GM12878 (cell line): ENCODE measurements around the gene ANKRD13A. TPM values are rescaled to one million over a fixed set of nuclear protein-coding genes. Genes with fewer than 3 reads are reported as not detected.

ENCODE experiments used
- BACH1 ChIP-seq: fragments of 450-650 bp; IDR thresholded peaks from 2 replicates; pipeline ENCODE4 v1.6.1; 2017; ENCODE audit warnings: mild to moderate bottlenecking, borderline replicate concordance
- BCL11A ChIP-seq: IDR thresholded peaks from 2 replicates; pipeline ENCODE4 v1.6.1; 2011; ENCODE audit warnings: low read depth, low read length
- CREM ChIP-seq: IDR thresholded peaks from 2 replicates; pipeline ENCODE4 v1.6.1; 2014; ENCODE audit warnings: antibody characterized with exemption, low read depth
- EED ChIP-seq: sonication (generic); IDR thresholded peaks from 2 replicates; pipeline ENCODE4 v1.6.1; 2016; ENCODE audit warnings: antibody characterized with exemption, low read depth
- EGR1 ChIP-seq, 2 experiments: IDR thresholded peaks; 1 replicate in 1 of 2; 2 replicates in 1 of 2; pipeline ENCODE4 v1.6.1; 2011 to 2012; ENCODE audit warnings: low read depth in 2 of 2, low read length in 2 of 2, borderline replicate concordance in 1 of 2, mild to moderate bottlenecking in 1 of 2, moderate library complexity in 1 of 2
- EP300 ChIP-seq, 2 experiments: fragments of 150-350 bp in 1 of 2; IDR thresholded peaks; 2 replicates each; pipeline ENCODE4 v1.6.1; 2011 to 2012; ENCODE audit warnings: low read depth in 2 of 2, low read length in 2 of 2, borderline replicate concordance in 1 of 2, improper control_type of control experiment in 1 of 2, inconsistent platforms in 1 of 2; ENCODE audit not compliant: control insufficient read depth in 1 of 2
- FOXK2 ChIP-seq: fragments of 450-650 bp; IDR thresholded peaks from 2 replicates; pipeline ENCODE4 v1.6.1; 2017; ENCODE audit warnings: mild to moderate bottlenecking, moderate library complexity
- GATAD2B ChIP-seq: fragments of 450-650 bp; conservative IDR thresholded peaks from 2 replicates; pipeline ENCODE4 v1.6.1; 2017; ENCODE audit warnings: low read depth, mild to moderate bottlenecking, moderate library complexity
- KLF5 ChIP-seq: fragments of 450-650 bp; IDR thresholded peaks from 2 replicates; pipeline ENCODE4 v1.6.1; 2014; ENCODE audit warnings: mild to moderate bottlenecking; ENCODE audit not compliant: partially characterized antibody
- LARP7 ChIP-seq: fragments of 450-650 bp; IDR thresholded peaks from 2 replicates; pipeline ENCODE4 v1.6.1; 2017; ENCODE audit warnings: mild to moderate bottlenecking
- NBN ChIP-seq: fragments of 450-650 bp; IDR thresholded peaks from 2 replicates; pipeline ENCODE4 v1.6.1; 2016
- PAX8 ChIP-seq: fragments of 450-650 bp; IDR thresholded peaks from 2 replicates; pipeline ENCODE4 v1.6.1; 2017; ENCODE audit warnings: mild to moderate bottlenecking, moderate library complexity
- PML ChIP-seq: IDR thresholded peaks from 2 replicates; pipeline ENCODE4 v1.6.1; 2012; ENCODE audit warnings: low read length, inconsistent platforms
- POLR2A ChIP-seq: IDR thresholded peaks from 2 replicates; pipeline ENCODE4 v1.6.1; 2011; ENCODE audit warnings: low read depth, mild to moderate bottlenecking, low read length
- POLR2AphosphoS5 ChIP-seq: IDR thresholded peaks from 2 replicates; pipeline ENCODE4 v1.6.1; 2011; ENCODE audit warnings: mild to moderate bottlenecking, low read length, inconsistent platforms
- SIN3A ChIP-seq: IDR thresholded peaks from 2 replicates; pipeline ENCODE4 v1.6.1; 2012; ENCODE audit warnings: low read depth, low read length, improper control_type of control experiment
- SREBF1 ChIP-seq: IDR thresholded peaks from 2 replicates; pipeline ENCODE4 v1.6.1; 2012; ENCODE audit warnings: mild to moderate bottlenecking, low read length
- TAF1 ChIP-seq: IDR thresholded peaks from 2 replicates; pipeline ENCODE4 v1.6.1; 2011; ENCODE audit warnings: mild to moderate bottlenecking, low read depth, low read length, borderline replicate concordance
- TBL1XR1 ChIP-seq: IDR thresholded peaks from 2 replicates; pipeline ENCODE4 v1.6.1; 2012; ENCODE audit warnings: low read depth, low read length, improper control_type of control experiment
- TCF3 ChIP-seq: IDR thresholded peaks from 2 replicates; pipeline ENCODE4 v1.6.1; 2012; ENCODE audit warnings: low read depth, mild to moderate bottlenecking, low read length, borderline replicate concordance; ENCODE audit not compliant: insufficient read depth
- WRNIP1 ChIP-seq: IDR thresholded peaks from 2 replicates; pipeline ENCODE4 v1.6.1; 2011; ENCODE audit warnings: low read depth, low read length, improper control_type of control experiment, borderline replicate concordance
- ZNF217 ChIP-seq: fragments of 450-650 bp; IDR thresholded peaks from 2 replicates; pipeline ENCODE4 v1.6.1; 2017; ENCODE audit warnings: antibody characterized with exemption, mild to moderate bottlenecking
- ZNF274 ChIP-seq: IDR thresholded peaks from one replicate; pipeline ENCODE4 v1.8.0; 2011; ENCODE audit not compliant: insufficient read length, insufficient read depth
- ZZZ3 ChIP-seq: IDR thresholded peaks from 2 replicates; pipeline ENCODE4 v1.6.1; 2011; ENCODE audit warnings: low read depth; ENCODE audit not compliant: control insufficient read depth, insufficient read length
- polyA plus RNA-seq, 11 experiments: library from polyadenylated mRNA; depleted of rRNA in 4 of 11; unstranded in 6 of 11; stranded (reverse) in 5 of 11; fragments of >200 nt; fragmentation: Nextera tagmentation in 4 of 11; fragmentation: Illumina TruSeq in 1 of 11; extraction: Ambion mirVana in 4 of 11; extraction: Trizol in 1 of 11; gene quantifications; 1 replicate in 1 of 11; 2 replicates in 10 of 11; pipeline versions ENCODE4 v1.2.1 to v1.2.3, GENCODE V29; 2011 to 2016; ENCODE audit warnings: inconsistent platforms in 2 of 11, missing spikeins in 2 of 11, low read depth in 1 of 11
- total RNA-seq, 4 experiments: library from RNA; depleted of rRNA in 3 of 4; stranded (reverse); fragments of >200 nt in 3 of 4; fragmentation: Illumina TruSeq in 1 of 4; extraction: Trizol in 1 of 4; gene quantifications; 2 replicates each; pipeline versions ENCODE4 v1.2.1 to v1.2.3, GENCODE V29; 2013 to 2021
- TF ChIP-seq, protein P1 (sequence below): fragments of 150-350 bp; IDR thresholded peaks from 2 replicates; pipeline ENCODE4 v1.6.1; 2014; ENCODE audit warnings: mild to moderate bottlenecking, low read depth, low read length
- TF ChIP-seq, protein P2 (sequence below): IDR thresholded peaks from 2 replicates; pipeline ENCODE4 v1.6.1; 2011; ENCODE audit warnings: borderline replicate concordance, low read depth, mild to moderate bottlenecking, moderate library complexity, mixed read lengths, low read length; ENCODE audit not compliant: insufficient read depth; ENCODE audit errors: extremely low read length
- TF ChIP-seq, protein P3 (sequence below): IDR thresholded peaks from 2 replicates; pipeline ENCODE4 v1.6.1; 2011; ENCODE audit warnings: low read depth, mild to moderate bottlenecking, low read length, moderate library complexity, borderline replicate concordance; ENCODE audit errors: extremely low read depth

ANKRD13A gene
- total and polyA plus RNA-seq, 10 of the 15 experiments (the other 5 are each of a cell fraction or from before 2014, with no cell fraction given): 10.2 to 93.4 (median 76.5) TPM

DNA sequence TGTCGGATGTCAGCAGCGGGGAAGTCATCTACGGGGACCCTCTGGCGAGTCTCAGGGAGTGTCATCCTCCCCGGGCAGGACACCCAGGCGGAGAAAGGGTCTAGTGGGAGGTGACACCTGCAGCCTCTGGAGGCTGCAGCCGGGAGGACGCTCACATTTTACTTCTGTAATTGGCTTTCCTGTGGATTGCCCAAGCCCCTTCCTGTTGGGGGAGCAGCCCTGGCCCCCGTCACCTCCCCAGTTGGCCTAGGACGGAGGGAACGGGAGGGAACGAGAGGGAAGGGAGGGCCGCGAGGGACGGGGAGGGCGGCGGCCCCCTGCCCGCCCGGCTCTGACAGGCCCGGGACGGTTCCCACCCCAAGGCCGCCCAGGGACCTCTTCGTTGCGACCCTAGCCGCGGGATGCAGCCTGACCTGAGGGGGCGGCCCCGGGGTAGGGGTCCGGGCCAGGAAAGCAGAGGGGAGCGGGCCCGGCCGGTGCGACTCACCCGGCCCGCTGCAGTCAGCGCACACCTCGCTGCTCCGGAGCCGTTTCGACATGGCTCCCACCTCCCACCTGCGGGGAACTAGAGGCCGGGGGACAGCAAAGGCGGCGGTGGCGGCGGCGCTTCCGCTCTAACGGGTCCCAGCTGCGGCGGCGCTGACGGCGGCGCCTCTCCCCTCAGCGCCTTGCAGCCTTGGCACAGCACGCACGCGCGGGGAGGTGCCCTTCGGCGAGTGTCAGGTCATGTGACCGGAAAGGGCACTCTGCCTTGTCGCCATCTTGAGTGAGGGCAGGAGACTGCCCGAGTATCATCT, 3.3 kb upstream of the ANKRD13A start, which contains the start of gene GIT2 (continued):
- TF ChIP-seq, protein P1, sequence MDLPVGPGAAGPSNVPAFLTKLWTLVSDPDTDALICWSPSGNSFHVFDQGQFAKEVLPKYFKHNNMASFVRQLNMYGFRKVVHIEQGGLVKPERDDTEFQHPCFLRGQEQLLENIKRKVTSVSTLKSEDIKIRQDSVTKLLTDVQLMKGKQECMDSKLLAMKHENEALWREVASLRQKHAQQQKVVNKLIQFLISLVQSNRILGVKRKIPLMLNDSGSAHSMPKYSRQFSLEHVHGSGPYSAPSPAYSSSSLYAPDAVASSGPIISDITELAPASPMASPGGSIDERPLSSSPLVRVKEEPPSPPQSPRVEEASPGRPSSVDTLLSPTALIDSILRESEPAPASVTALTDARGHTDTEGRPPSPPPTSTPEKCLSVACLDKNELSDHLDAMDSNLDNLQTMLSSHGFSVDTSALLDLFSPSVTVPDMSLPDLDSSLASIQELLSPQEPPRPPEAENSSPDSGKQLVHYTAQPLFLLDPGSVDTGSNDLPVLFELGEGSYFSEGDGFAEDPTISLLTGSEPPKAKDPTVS: no peak
- TF ChIP-seq TAF1 (peak; percentile 60; the same call in 1 of the 2 replicates), WRNIP1 (no peak), ZZZ3 (no peak), ZNF217 (no peak), NBN (no peak), TCF3 (0 out of 2 replicates have a peak, but pooled peaks have one; percentile 57), POLR2AphosphoS5 (peak; percentile 81), ZNF274 (no peak), PAX8 (no peak), BACH1 (peak; percentile 65), PML (peak; percentile 26; the same call in 1 of the 2 replicates), BCL11A (0 out of 2 replicates have a peak, but pooled peaks have one; percentile 6), EED (peak; percentile 11; the same call in 1 of the 2 replicates), FOXK2 (no peak), SIN3A (no peak; the same call in 1 of the 2 replicates), SREBF1 (peak; percentile 16; the same call in 1 of the 2 replicates), KLF5 (peak; percentile 29), GATAD2B (peak; percentile 94), LARP7 (peak; percentile 84), TBL1XR1 (no peak; the same call in 1 of the 2 replicates), CREM (peak; percentile 16; the same call in 1 of the 2 replicates), EP300 (IDR thresholded peaks at IDR 0.05; ENCODE audit: borderline replicate concordance in 1 of 2, control insufficient read depth in 1 of 2, low read depth in 2 of 2, low read length in 2 of 2) (no peak), EGR1 (IDR thresholded peaks at IDR 0.05; ENCODE audit: borderline replicate concordance in 1 of 2, low read depth in 2 of 2, low read length in 2 of 2) (peak in 1 of 2 experiments; percentile 39; a peak in 1 of 3 replicates), POLR2A (peak; percentile 89)
- TF ChIP-seq, protein P2, sequence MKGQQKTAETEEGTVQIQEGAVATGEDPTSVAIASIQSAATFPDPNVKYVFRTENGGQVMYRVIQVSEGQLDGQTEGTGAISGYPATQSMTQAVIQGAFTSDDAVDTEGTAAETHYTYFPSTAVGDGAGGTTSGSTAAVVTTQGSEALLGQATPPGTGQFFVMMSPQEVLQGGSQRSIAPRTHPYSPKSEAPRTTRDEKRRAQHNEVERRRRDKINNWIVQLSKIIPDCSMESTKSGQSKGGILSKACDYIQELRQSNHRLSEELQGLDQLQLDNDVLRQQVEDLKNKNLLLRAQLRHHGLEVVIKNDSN: peak; percentile 92
- TF ChIP-seq, protein P3, sequence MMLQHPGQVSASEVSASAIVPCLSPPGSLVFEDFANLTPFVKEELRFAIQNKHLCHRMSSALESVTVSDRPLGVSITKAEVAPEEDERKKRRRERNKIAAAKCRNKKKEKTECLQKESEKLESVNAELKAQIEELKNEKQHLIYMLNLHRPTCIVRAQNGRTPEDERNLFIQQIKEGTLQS: peak; percentile 82; the same call in 1 of the 2 replicates
